CD4-positive, alpha-beta memory T cell (primary cell): ENCODE data around the gene RASL12. TPM values are rescaled to one million over a fixed set of nuclear protein-coding genes. Genes with fewer than 3 reads are reported as not detected.

Experiments
- CTCF ChIA-PET: fragments of 350-600 bp; sonication (Branson Sonifier 250); formaldehyde crosslinking; loops from one replicate; lab custom pipeline; 2021; ENCODE audit warnings: inconsistent platforms; ENCODE audit not compliant: partially characterized antibody; lab: Charles Lee
- POLR2A ChIA-PET: fragments of 350-600 bp; sonication (Branson Sonifier 250); formaldehyde crosslinking; loops from one replicate; lab custom pipeline; 2021; ENCODE audit not compliant: partially characterized antibody; lab: Charles Lee
- DNase-seq, 5 donors: peaks; one replicate each; pipeline versions ENCODE4 v3.0.0 to v3.0.0-alpha.2; 2020 to 2022; ENCODE audit warnings: mixed read lengths in 1 of 5
- H3K27ac ChIP-seq: one replicate; pipeline ENCODE4 v1.7.0; 2013; ENCODE audit warnings: low read depth, low read length
- H3K27me3 ChIP-seq: 2 replicates; pipeline ENCODE4 v1.7.0; 2013; ENCODE audit warnings: mild to moderate bottlenecking, low read length, moderate library complexity; ENCODE audit not compliant: insufficient read depth
- H3K36me3 ChIP-seq: 2 replicates; pipeline ENCODE4 v1.7.0; 2013; ENCODE audit warnings: mild to moderate bottlenecking, low read length, moderate library complexity; ENCODE audit not compliant: insufficient read depth
- H3K4me1 ChIP-seq: 2 replicates; pipeline ENCODE4 v1.7.0; 2013; ENCODE audit warnings: mild to moderate bottlenecking, low read length, moderate library complexity; ENCODE audit not compliant: insufficient read depth
- H3K4me3 ChIP-seq, 2 donors: one replicate each; pipeline ENCODE4 v1.7.0; 2013; ENCODE audit warnings: low read length in 2 of 2, mild to moderate bottlenecking in 1 of 2
- H3K9me3 ChIP-seq, 2 donors: one replicate each; pipeline ENCODE4 v1.7.0; 2013; ENCODE audit warnings: low read length in 2 of 2, control low read depth in 1 of 2; ENCODE audit not compliant: control insufficient read depth in 1 of 2
- H3K27ac Mint-ChIP-seq, 7 donors: one replicate each; pipeline ENCODE4 v1.8.0; 2020 to 2021; ENCODE audit warnings: mixed read lengths in 7 of 7, mild to moderate bottlenecking in 6 of 7, inconsistent platforms in 3 of 7, moderate library complexity in 3 of 7
- H3K27me3 Mint-ChIP-seq, 2 donors: one replicate each; pipeline ENCODE4 v1.8.0; 2020 to 2021; ENCODE audit warnings: mixed read lengths in 2 of 2
- H3K36me3 Mint-ChIP-seq, 2 donors: one replicate each; pipeline ENCODE4 v1.8.0; 2020 to 2021; ENCODE audit warnings: mixed read lengths in 2 of 2, inconsistent platforms in 1 of 2, mild to moderate bottlenecking in 1 of 2
- H3K4me1 Mint-ChIP-seq, 4 donors: one replicate each; pipeline ENCODE4 v1.8.0; 2020 to 2021; ENCODE audit warnings: mixed read lengths in 4 of 4, mild to moderate bottlenecking in 1 of 4
- H3K4me3 Mint-ChIP-seq, 8 donors: one replicate each; pipeline ENCODE4 v1.8.0; 2020 to 2021; ENCODE audit warnings: mixed read lengths in 8 of 8, mild to moderate bottlenecking in 7 of 8, moderate library complexity in 6 of 8, inconsistent platforms in 3 of 8
- H3K9me3 Mint-ChIP-seq, 8 donors: one replicate each; pipeline ENCODE4 v1.8.0; 2020 to 2021; ENCODE audit warnings: mixed read lengths in 8 of 8, mild to moderate bottlenecking in 5 of 8, inconsistent platforms in 3 of 8, moderate library complexity in 1 of 8
- intact Hi-C: fragments of 100-400 bp; cut with micrococcal nuclease; formaldehyde crosslinking; loops from one replicate; pipeline ENCODE4 v1.15.1; 2023
- polyA plus RNA-seq, 2 donors: library from polyadenylated mRNA; unstranded; fragments of 300-500 nt; fragmentation: Illumina TruSeq; gene quantifications; one replicate each; pipeline ENCODE4 v1.2.3, GENCODE V29; 2021
- total RNA-seq, 2 experiments: library from RNA; stranded (reverse); gene quantifications; one replicate each; pipeline ENCODE4 v1.2.3, GENCODE V29; 2021

The RASL12 gene
- total and polyA plus RNA-seq, 4 experiments from 2014 or later: not detected

DNA sequence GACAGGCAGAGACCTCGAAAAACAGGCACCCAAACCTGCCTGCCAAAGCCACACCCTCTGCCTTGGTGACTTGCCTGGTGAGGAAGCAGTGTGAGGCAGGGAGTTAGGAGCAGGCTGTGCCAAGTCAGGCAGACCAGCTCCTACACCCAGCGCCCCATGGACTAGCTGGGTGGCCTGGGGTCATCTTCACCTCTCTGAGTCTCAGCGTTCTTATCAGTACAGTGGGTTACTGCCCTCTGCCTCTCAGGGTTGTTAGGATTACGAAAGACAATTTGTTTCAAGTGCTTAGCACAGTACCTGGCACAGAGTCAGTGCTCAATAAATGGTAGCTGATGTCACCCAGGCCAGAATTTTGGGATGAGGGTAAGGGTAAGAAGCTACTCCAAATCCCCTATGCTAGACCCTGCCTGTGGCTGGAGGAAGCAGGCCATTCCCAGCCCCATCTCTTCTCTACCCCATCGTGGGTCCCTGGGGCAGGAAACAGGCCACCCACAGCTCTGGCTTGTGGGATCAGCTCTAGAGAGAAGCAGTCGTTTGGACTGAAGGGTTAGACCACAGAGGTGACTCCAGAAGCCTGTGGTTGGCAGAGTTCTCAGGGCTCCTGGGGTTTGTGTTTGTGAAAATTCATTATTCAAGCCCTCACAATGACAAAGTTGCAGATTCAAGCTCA, 12.5 kb downstream of the RASL12 start:
- Mint-ChIP-seq H3K9me3 (peaks cover 0 to 5% (median under 1%) of the 10 kb centered on the region in 8 donors), H3K4me1 (peaks cover 0 to 2% (median under 1%) of the 10 kb centered on the region in 4 donors), H3K36me3 (no peaks in the 10 kb centered on the region), H3K27me3 (no peaks in the 10 kb centered on the region), H3K4me3 (no peak overlapping the region), H3K27ac (peak overlapping the region in 2 of 7 donors; percentile 18 to 35)
- H3K4me1 ChIP-seq: no peaks in the 10 kb centered on the region
- POLR2A ChIA-PET: no interaction called here
- no peak overlapping the region for H3K27ac ChIP-seq
- no peaks in the 10 kb centered on the region for H3K9me3 ChIP-seq
- H3K4me3 ChIP-seq: no peak overlapping the region
- CTCF ChIA-PET: interaction anchor here (0.7 to 1.2 kb wide), 4 partner anchors 9 to 330 kb away, joined by 3 to 5 read pairs (median 4); partner anchors contain the start of gene KBTBD13
- no peaks in the 10 kb centered on the region for H3K36me3 ChIP-seq
- peaks cover 3% of the 10 kb centered on the region for H3K27me3 ChIP-seq
- no peak for DNase-seq
- intact Hi-C loops: no loop called here

DNA sequence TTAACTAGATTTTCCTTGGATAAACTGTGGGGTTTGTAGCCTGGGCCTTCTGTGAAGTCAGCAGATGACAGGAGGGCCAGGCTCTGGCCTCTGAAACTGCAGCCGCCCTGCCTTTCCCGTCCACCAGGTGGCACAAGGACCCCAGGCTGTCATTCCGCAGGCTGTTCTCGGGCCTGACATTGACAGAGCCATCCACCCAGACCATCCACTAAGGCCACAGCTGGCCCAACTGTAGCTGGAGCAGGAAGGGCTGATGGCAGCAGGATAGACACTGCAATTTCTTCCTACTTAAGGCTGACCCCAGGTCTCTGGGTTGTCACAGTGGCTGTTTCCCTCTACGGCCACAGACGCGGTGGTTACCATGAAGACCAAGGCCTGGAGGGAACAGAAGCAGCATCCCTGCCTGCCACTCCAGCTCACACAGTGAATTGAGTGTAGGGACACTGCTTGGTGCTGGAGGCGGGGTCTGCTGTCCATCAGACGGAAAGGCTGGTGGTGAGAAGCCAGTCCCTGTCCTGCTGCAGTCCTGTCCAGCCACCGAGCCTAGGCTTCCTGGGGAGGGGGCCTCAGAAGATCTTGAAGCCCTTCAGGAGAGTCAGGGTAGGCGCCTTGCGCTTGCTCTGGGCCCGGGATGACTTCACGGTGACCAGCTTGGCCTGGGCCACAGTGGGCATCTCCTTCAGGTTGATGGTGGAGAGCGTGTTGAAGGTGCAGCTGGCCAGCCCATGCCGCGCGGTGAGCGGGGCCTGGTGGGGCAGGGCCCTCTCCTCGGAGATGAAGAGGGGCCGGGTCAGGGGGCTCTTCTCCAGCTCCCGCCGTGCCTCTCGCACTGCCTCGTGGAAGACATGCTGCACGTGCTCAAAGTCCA, 13.2 kb downstream of the RASL12 start:
- H3K9me3 Mint-ChIP-seq: no peaks in the 10 kb centered on the region
- no peaks in the 10 kb centered on the region for H3K9me3 ChIP-seq
- H3K27me3 Mint-ChIP-seq: no peaks in the 10 kb centered on the region
- intact Hi-C loops: no loop called here
- ChIA-PET POLR2A (no interaction called here), CTCF (interaction anchor here (1.1 to 1.2 kb wide), 3 partner anchors 8 to 331 kb away, joined by 3 to 5 read pairs (median 4); no protein-coding TSS in a partner anchor)
- no peak overlapping the region for H3K4me3 ChIP-seq
- no peak overlapping the region for H3K27ac ChIP-seq
- no peaks in the 10 kb centered on the region for H3K36me3 Mint-ChIP-seq
- DNase-seq: peak in 4 of 5 donors; percentile 26 to 36 (median 29)
- H3K4me3 Mint-ChIP-seq: no peak overlapping the region
- H3K4me1 ChIP-seq: peaks cover 6% of the 10 kb centered on the region
- H3K4me1 Mint-ChIP-seq: peaks cover 2 to 9% (median 7%) of the 10 kb centered on the region in 4 donors
- H3K27ac Mint-ChIP-seq: no peak overlapping the region
- peaks cover under 1% of the 10 kb centered on the region for H3K27me3 ChIP-seq
- no peaks in the 10 kb centered on the region for H3K36me3 ChIP-seq

DNA sequence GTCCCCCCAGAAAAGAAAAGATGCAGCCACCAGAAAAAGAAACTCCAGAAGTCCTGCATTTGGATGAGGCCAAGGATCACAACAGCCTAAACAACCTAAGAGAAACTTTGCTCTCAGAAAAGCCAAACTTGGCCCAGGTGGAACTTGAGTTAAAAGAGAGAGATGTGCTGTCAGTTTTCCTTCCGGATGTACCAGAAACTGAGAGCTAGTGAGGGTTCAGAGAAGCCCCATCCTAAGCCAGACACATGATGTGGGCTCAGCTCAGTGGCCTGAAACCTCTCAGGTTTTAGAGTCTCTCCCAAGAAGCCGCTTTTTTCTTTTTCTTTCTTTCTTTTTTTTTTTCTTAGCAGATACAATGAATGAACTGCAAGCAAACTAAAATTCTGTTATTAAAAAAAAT, 14.8 kb downstream of the RASL12 start:
- H3K4me1 Mint-ChIP-seq: peaks cover 4 to 16% (median 10%) of the 10 kb centered on the region in 4 donors
- no peaks in the 10 kb centered on the region for H3K9me3 Mint-ChIP-seq
- peaks cover 13% of the 10 kb centered on the region for H3K4me1 ChIP-seq
- H3K4me3 ChIP-seq: no peak overlapping the region
- H3K36me3 ChIP-seq: no peaks in the 10 kb centered on the region
- H3K27ac ChIP-seq: no peak overlapping the region
- H3K27me3 Mint-ChIP-seq: peaks cover 0 to 2% of the 10 kb centered on the region in 2 donors
- no peak overlapping the region for H3K4me3 Mint-ChIP-seq
- no peaks in the 10 kb centered on the region for H3K36me3 Mint-ChIP-seq
- no peak for DNase-seq
- H3K27me3 ChIP-seq: no peaks in the 10 kb centered on the region
- no peak overlapping the region for H3K27ac Mint-ChIP-seq
- intact Hi-C loops: no loop called here
- H3K9me3 ChIP-seq: no peaks in the 10 kb centered on the region
- ChIA-PET POLR2A (interaction anchor here (1.2 kb wide), 1 partner anchor 252 kb away, joined by 3 read pairs; the partner anchor contains the start of gene RNU5B-1), CTCF (interaction anchor here (0.9 to 1.4 kb wide), 2 partner anchors 17 to 245 kb away, joined by 3 to 4 read pairs; no protein-coding TSS in a partner anchor)

DNA sequence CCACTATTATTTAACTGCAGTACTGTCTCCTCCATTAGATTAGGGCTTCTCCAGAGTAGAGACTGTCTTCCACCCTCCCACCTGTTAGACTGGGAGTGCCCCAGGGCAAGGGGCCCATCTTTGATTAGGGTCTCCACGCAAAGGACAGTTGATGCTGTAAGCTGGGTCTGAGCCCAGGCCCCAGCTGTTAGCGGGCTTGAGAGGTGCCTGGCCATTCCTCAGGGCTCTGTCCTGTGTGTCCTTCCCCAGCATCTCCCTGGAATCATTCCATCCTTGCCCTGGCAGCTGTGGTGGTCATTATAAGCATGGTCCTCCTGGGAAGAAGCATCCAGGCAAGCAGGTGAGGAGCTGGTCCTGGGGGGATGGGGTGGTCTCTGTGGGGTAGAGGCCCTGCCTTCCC, 16.5 kb downstream of the RASL12 start:
- CTCF ChIA-PET: no interaction called here
- no peak overlapping the region for H3K27ac ChIP-seq
- peaks cover 0 to 2% of the 10 kb centered on the region in 2 donors for H3K27me3 Mint-ChIP-seq
- no peaks in the 10 kb centered on the region for H3K36me3 Mint-ChIP-seq
- intact Hi-C loops: no loop called here
- no peak for DNase-seq
- POLR2A ChIA-PET: no interaction called here
- peaks cover 4 to 16% (median 10%) of the 10 kb centered on the region in 4 donors for H3K4me1 Mint-ChIP-seq
- H3K27me3 ChIP-seq: no peaks in the 10 kb centered on the region
- H3K36me3 ChIP-seq: no peaks in the 10 kb centered on the region
- H3K4me3 ChIP-seq: no peak overlapping the region
- no peaks in the 10 kb centered on the region for H3K9me3 Mint-ChIP-seq
- peaks cover 13% of the 10 kb centered on the region for H3K4me1 ChIP-seq
- H3K9me3 ChIP-seq: no peaks in the 10 kb centered on the region
- H3K4me3 Mint-ChIP-seq: no peak overlapping the region
- H3K27ac Mint-ChIP-seq: peak overlapping the region in 1 of 7 donors; percentile 22

DNA sequence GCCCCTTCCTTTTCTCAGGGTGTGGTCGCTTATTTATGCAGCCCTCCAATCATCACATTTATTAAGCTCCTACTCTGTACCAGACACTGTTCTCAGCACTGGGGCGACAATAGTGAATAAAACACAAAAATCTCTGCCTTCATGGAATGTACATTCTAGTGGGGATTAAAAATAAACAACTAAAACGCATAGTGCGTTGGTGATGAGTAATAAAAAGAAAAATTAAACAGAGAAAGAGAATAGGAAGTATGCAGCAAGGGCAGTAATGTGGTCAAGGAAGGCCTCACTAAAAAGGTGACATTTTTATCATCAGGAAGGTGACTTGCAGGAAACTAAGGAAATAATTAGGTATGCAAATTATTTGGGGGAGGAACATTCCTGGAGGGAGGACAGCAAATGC, 17.5 kb downstream of the RASL12 start:
- DNase-seq: no peak
- H3K27me3 ChIP-seq: no peaks in the 10 kb centered on the region
- H3K4me1 ChIP-seq: peaks cover 13% of the 10 kb centered on the region
- H3K36me3 Mint-ChIP-seq: no peaks in the 10 kb centered on the region
- H3K9me3 Mint-ChIP-seq: no peaks in the 10 kb centered on the region
- no peaks in the 10 kb centered on the region for H3K36me3 ChIP-seq
- H3K27ac ChIP-seq: no peak overlapping the region
- H3K9me3 ChIP-seq: no peaks in the 10 kb centered on the region
- ChIA-PET CTCF (interaction anchor here (0.7 kb wide), 1 partner anchor 320 kb away, joined by 3 read pairs; no protein-coding TSS in a partner anchor), POLR2A (no interaction called here)
- H3K4me3 ChIP-seq: no peak overlapping the region
- intact Hi-C loops: no loop called here
- H3K4me3 Mint-ChIP-seq: peak overlapping the region in 5 of 8 donors; percentile 10 to 88 (median 78)
- H3K27me3 Mint-ChIP-seq: peaks cover 0 to 2% of the 10 kb centered on the region in 2 donors
- peaks cover 4 to 16% (median 10%) of the 10 kb centered on the region in 4 donors for H3K4me1 Mint-ChIP-seq
- peak overlapping the region in 5 of 7 donors; percentile 10 to 78 (median 23) for H3K27ac Mint-ChIP-seq

DNA sequence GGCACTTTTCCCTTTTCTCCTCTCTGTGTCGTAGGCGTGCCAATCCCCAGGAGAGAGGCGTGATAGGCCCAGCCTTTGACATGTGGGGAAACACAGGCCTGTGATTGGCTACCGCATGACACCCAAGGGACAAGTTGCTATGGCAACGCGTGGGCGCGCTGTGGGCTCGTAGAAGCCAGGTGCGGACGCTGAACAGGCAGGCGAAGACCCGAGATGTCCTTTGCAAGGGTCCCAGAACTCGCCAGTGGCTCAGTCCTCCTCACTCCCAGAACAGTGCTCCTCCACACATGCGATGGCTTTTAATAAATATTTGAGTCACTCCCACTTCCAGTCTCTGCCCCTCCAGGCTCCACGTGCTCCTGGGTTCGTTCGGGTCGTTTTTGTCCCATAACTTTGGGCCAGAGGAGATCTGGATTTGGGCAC, 18.4 kb downstream of the RASL12 start:
- ChIA-PET POLR2A (no interaction called here), CTCF (no interaction called here)
- Mint-ChIP-seq H3K27me3 (peaks cover 0 to 4% of the 10 kb centered on the region in 2 donors), H3K36me3 (no peaks in the 10 kb centered on the region), H3K27ac (peak overlapping the region in 6 of 7 donors; percentile 10 to 79 (median 74)), H3K4me3 (peak overlapping the region; percentile 64 to 88 (median 75)), H3K9me3 (no peaks in the 10 kb centered on the region), H3K4me1 (peaks cover 4 to 16% (median 10%) of the 10 kb centered on the region in 4 donors)
- peaks cover 13% of the 10 kb centered on the region for H3K4me1 ChIP-seq
- no peaks in the 10 kb centered on the region for H3K27me3 ChIP-seq
- DNase-seq: peak; percentile 80 to 90 (median 83)
- intact Hi-C loops: no loop called here
- H3K27ac ChIP-seq: no peak overlapping the region
- no peaks in the 10 kb centered on the region for H3K9me3 ChIP-seq
- peak overlapping the region; percentile 11 to 19 for H3K4me3 ChIP-seq
- no peaks in the 10 kb centered on the region for H3K36me3 ChIP-seq

DNA sequence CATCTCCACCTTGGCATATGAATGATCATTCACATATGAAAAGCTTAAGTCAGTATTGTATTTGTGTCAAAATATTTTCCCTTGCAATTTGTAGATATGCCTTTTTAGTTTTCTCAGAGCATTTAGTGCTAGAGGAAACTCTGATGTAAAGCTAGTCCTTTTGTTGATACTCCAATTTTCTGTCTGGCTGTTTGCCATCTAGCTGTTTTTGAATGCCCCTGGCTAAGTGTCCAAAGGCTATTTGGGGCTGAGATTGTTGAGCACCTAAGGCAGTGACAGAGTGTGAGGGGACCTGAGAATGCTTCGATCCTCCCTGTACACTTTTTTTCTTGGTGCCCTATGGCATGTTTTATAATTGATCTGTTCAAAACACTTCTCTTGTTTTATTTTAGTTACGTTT, 19.6 kb downstream of the RASL12 start:
- intact Hi-C loops: no loop called here
- Histone ChIP-seq H3K27ac (no peak overlapping the region), H3K27me3 (no peaks in the 10 kb centered on the region), H3K4me3 (no peak overlapping the region), H3K36me3 (no peaks in the 10 kb centered on the region), H3K4me1 (peaks cover 13% of the 10 kb centered on the region), H3K9me3 (no peaks in the 10 kb centered on the region)
- ChIA-PET POLR2A (no interaction called here), CTCF (interaction anchor here (1.0 kb wide), 1 partner anchor 24 kb away, joined by 3 read pairs; no protein-coding TSS in a partner anchor)
- H3K27me3 Mint-ChIP-seq: peaks cover 1 to 4% of the 10 kb centered on the region in 2 donors
- no peaks in the 10 kb centered on the region for H3K9me3 Mint-ChIP-seq
- no peak for DNase-seq
- H3K36me3 Mint-ChIP-seq: no peaks in the 10 kb centered on the region
- H3K27ac Mint-ChIP-seq: no peak overlapping the region
- H3K4me3 Mint-ChIP-seq: no peak overlapping the region
- H3K4me1 Mint-ChIP-seq: peaks cover 4 to 16% (median 10%) of the 10 kb centered on the region in 4 donors
